ENCODE results near the gene CEP83. TPM values are rescaled to one million over a fixed set of nuclear protein-coding genes. Genes with fewer than 3 reads are reported as not detected.
A peak's percentile ranks its signal among the peaks of the same experiment; 100 is the strongest.

Gene CEP83
- total and polyA plus RNA-seq, 9 of the 15 experiments (the other 6 are each of a cell fraction or from before 2014, with no cell fraction given) = 5.3 to 40.5 (median 31.3) TPM

- Histone ChIP-seq H3K9ac (ENCODE audit: insufficient read depth in 1 of 2, low read depth in 2 of 2, low read length in 2 of 2) (no peak overlapping the region), H3K27ac (ENCODE audit: extremely low read depth, low read depth, low read length) (no peak overlapping the region), H3K4me3 (no peak overlapping the region), H2AFZ (ENCODE audit: low read depth, low read length) (no peak overlapping the region), H3K36me3 (ENCODE audit: control insufficient read depth, insufficient read depth, low read length) (no peaks in the 10 kb centered on the region), H3K79me2 (ENCODE audit: control insufficient read depth, insufficient read depth, low read length) (no peaks in the 10 kb centered on the region), H3K9me1 (ENCODE audit: control insufficient read depth, insufficient read depth, low read length) (no peaks in the 10 kb centered on the region), H3K27me3 (ENCODE audit: control insufficient read depth in 2 of 2, insufficient read depth in 2 of 2, low read length in 2 of 2) (peaks cover 4 to 30% of the 10 kb centered on the region in 2 experiments; a peak in 4 of 5 replicates), H3K4me2 (ENCODE audit: insufficient read depth, low read length) (no peak overlapping the region), H4K20me1 (replicated peaks; ENCODE audit: control insufficient read depth, insufficient read depth, low read length) (no peaks in the 10 kb centered on the region), H3K9me3 (replicated peaks; ENCODE audit: control insufficient read depth, insufficient read depth, low read depth, low read length) (no peaks in the 10 kb centered on the region), H3K4me1 (replicated peaks in 1 of 2; ENCODE audit: control insufficient read depth in 2 of 2, insufficient read depth in 2 of 2, low read length in 2 of 2) (no peaks in the 10 kb centered on the region)
- ChIA-PET CTCF (ENCODE audit: low intra/inter-chr PET ratio) (no interaction called here), POLR2A (interaction anchor here (1.0 to 1.1 kb wide), 2 partner anchors 13 to 27 kb away, joined by 3 read pairs; no protein-coding TSS in a partner anchor)
- no peak for DNase-seq (ENCODE audit: extremely low read depth in 1 of 4, low spot score in 3 of 4)
- intact Hi-C loops (cut with micrococcal nuclease) = no loop called here
- no TSS peak for BruUV-seq (replicated peaks)
- no peak for ATAC-seq
- in situ Hi-C loops (cut with MboI) = no loop called here
- 19% methylated on average over 6 of the region's 6 CpGs for WGBS (ENCODE audit: insufficient coverage, low coverage, missing lambda C conversion rate)
- no peak for FAIRE-seq
- TF ChIP-seq CEBPB (tag; IDR thresholded peaks at IDR 0.05) (peak; percentile 46), ZNF407 (IDR thresholded peaks at IDR 0.05; ENCODE audit: low read depth) (no peak), ZKSCAN1 (IDR thresholded peaks at IDR 0.05; ENCODE audit: low read depth, low read length) (no peak), NONO (IDR thresholded peaks at IDR 0.05; ENCODE audit: low read depth in 2 of 2, low read length in 1 of 2) (no peak)
Observed at GRCh38 chr12:94276725-94277124, 182.9 kb downstream of the CEP83 start.

Measured in K562 (cell line).